GM12878 (cell line): ENCODE data around the gene KLC3. TPM values are rescaled to one million over a fixed set of nuclear protein-coding genes. Genes with fewer than 3 reads are reported as not detected.

ENCODE experiments used
- ATAC-seq: fragments of 200-7000 bp; cut with Tn5 transposase; 3 replicates; pipeline ENCODE4 v1.9.1; 2020; ENCODE audit warnings: mild to moderate bottlenecking, moderate library complexity
- BruUV-seq: library from RNA; stranded (reverse); fragments of 400-500 nt; replicated peaks from 2 replicates; lab custom pipeline; 2021; lab: Mats Ljungman, UMichigan
- CTCF ChIA-PET: fragments of 300-600 bp; sonication (Branson Sonifier 250); formaldehyde crosslinking; extraction: SDS; loops from one replicate; lab custom pipeline; 2021; ENCODE audit warnings: inconsistent platforms; lab: Yijun Ruan, JAX
- POLR2A ChIA-PET: fragments of 350-600 bp; formaldehyde crosslinking; extraction: SDS; loops from one replicate; lab custom pipeline; 2021; ENCODE audit warnings: inconsistent platforms; lab: Charles Lee
- RAD21 ChIA-PET: fragments of 300-600 bp; sonication (Branson Sonifier 250); formaldehyde crosslinking; loops from one replicate; lab custom pipeline; 2023; ENCODE audit warnings: antibody characterized with exemption; ENCODE audit not compliant: unreplicated experiment; lab: Charles Lee
- SMC1A ChIA-PET: fragments of 300-600 bp; sonication (Branson Sonifier 250); formaldehyde crosslinking; loops from one replicate; lab custom pipeline; 2023; ENCODE audit not compliant: unreplicated experiment, uncharacterized antibody; lab: Charles Lee
- DNase-seq: peaks from one replicate; pipeline ENCODE4 v3.0.0-alpha.2; 2011; ENCODE audit warnings: low read depth, low spot score
- FAIRE-seq: peaks from 3 replicates; lab custom pipeline; 2011; peaks lifted over from hg19 to GRCh38; lab: Jason Lieb, UNC
- H2AFZ ChIP-seq: 2 replicates; pipeline ENCODE4 v1.6.0; 2011; ENCODE audit warnings: low read depth, low read length, control low read depth; ENCODE audit not compliant: control insufficient read depth
- H3K27ac ChIP-seq: 2 replicates; pipeline ENCODE4 v1.5.1; 2011; ENCODE audit warnings: control low read depth; ENCODE audit not compliant: control insufficient read depth, insufficient read depth
- H3K27me3 ChIP-seq, 2 experiments: replicated peaks in 1 of 2; 2 replicates each; pipeline versions ENCODE4 v1.6.0 to v1.6.1; 2011; ENCODE audit warnings: low read length in 1 of 2; ENCODE audit not compliant: control insufficient read depth in 2 of 2, insufficient read depth in 2 of 2
- H3K36me3 ChIP-seq, 2 experiments: 2 replicates each; pipeline ENCODE4 v1.5.1; 2011; ENCODE audit warnings: low read length in 1 of 2; ENCODE audit not compliant: control insufficient read depth in 2 of 2, insufficient read depth in 2 of 2
- H3K4me1 ChIP-seq: 2 replicates; pipeline ENCODE4 v1.6.1; 2011; ENCODE audit warnings: mild to moderate bottlenecking, low read length, moderate library complexity, mixed read lengths; ENCODE audit not compliant: control insufficient read depth, insufficient read depth
- H3K4me2 ChIP-seq: 2 replicates; pipeline ENCODE4 v1.6.0; 2011; ENCODE audit warnings: control low read depth; ENCODE audit not compliant: control insufficient read depth, insufficient read depth
- H3K4me3 ChIP-seq: fragments of 200-600 bp; sonication (generic); 2 replicates; pipeline ENCODE4 v1.5.1; 2016
- H3K79me2 ChIP-seq: 2 replicates; pipeline ENCODE4 v1.6.0; 2011; ENCODE audit warnings: low read length; ENCODE audit not compliant: control insufficient read depth, insufficient read depth
- H3K9ac ChIP-seq: 2 replicates; pipeline ENCODE4 v1.8.0; 2011; ENCODE audit warnings: low read length, control low read depth, mixed read lengths; ENCODE audit not compliant: control insufficient read depth, insufficient read depth
- H3K9me3 ChIP-seq: replicated peaks from 3 replicates; pipeline ENCODE4 v1.5.1; 2011; ENCODE audit warnings: mild to moderate bottlenecking, low read length; ENCODE audit not compliant: control insufficient read depth, insufficient read depth
- H4K20me1 ChIP-seq: 2 replicates; pipeline ENCODE4 v1.6.0; 2011; ENCODE audit not compliant: control insufficient read depth, insufficient read depth
- CREB1 ChIP-seq: IDR thresholded peaks from 2 replicates; pipeline ENCODE4 v1.6.1; 2012; ENCODE audit warnings: low read depth, mild to moderate bottlenecking, inconsistent platforms
- ETV6 ChIP-seq, 2 experiments: fragments of 450-650 bp in 1 of 2; IDR thresholded peaks in 1 of 2; conservative IDR thresholded peaks in 1 of 2; 2 replicates each; pipeline ENCODE4 v1.6.1; 2014; ENCODE audit warnings: antibody characterized with exemption in 1 of 2, borderline replicate concordance in 1 of 2, low read depth in 1 of 2, mild to moderate bottlenecking in 1 of 2, moderate library complexity in 1 of 2
- MTA2 ChIP-seq: fragments of 450-650 bp; IDR thresholded peaks from 2 replicates; pipeline ENCODE4 v1.6.1; 2016; ENCODE audit warnings: low read depth, mild to moderate bottlenecking, moderate library complexity
- MYB ChIP-seq: fragments of 150-350 bp; IDR thresholded peaks from 2 replicates; pipeline ENCODE4 v1.6.1; 2014; ENCODE audit warnings: mild to moderate bottlenecking, low read depth, low read length, borderline replicate concordance
- RCOR1 ChIP-seq: conservative IDR thresholded peaks from 2 replicates; pipeline ENCODE4 v1.6.1; 2012; ENCODE audit warnings: low read depth, low read length, improper control_type of control experiment
- WGBS: methylation state at CpG from one replicate; pipeline ENCODE4 v1.1.6; 2016; ENCODE audit warnings: low lambda C conversion rate; ENCODE audit not compliant: insufficient replicate concordance, insufficient coverage; ENCODE audit errors: missing lambda C conversion rate; 5-methylcytosine and 5-hydroxymethylcytosine counted together
- in situ Hi-C: fragments of 300-500 bp; cut with MboI; formaldehyde crosslinking; loops from 9 replicates; pipeline ENCODE4 v1.14.3; 2018; ENCODE audit warnings: mixed read lengths
- intact Hi-C: fragments of 100-400 bp; cut with micrococcal nuclease; formaldehyde crosslinking; loops from one replicate; pipeline ENCODE4 v1.14.2; 2022; ENCODE audit not compliant: unreplicated experiment
- polyA plus RNA-seq, 11 experiments: library from polyadenylated mRNA; depleted of rRNA in 4 of 11; unstranded in 6 of 11; stranded (reverse) in 5 of 11; fragments of >200 nt; fragmentation: Nextera tagmentation in 4 of 11; fragmentation: Illumina TruSeq in 1 of 11; extraction: Ambion mirVana in 4 of 11; extraction: Trizol in 1 of 11; gene quantifications; 1 replicate in 1 of 11; 2 replicates in 10 of 11; pipeline versions ENCODE4 v1.2.1 to v1.2.3, GENCODE V29; 2011 to 2016; ENCODE audit warnings: inconsistent platforms in 2 of 11, missing spikeins in 2 of 11, low read depth in 1 of 11
- total RNA-seq, 4 experiments: library from RNA; depleted of rRNA in 3 of 4; stranded (reverse); fragments of >200 nt in 3 of 4; fragmentation: Illumina TruSeq in 1 of 4; extraction: Trizol in 1 of 4; gene quantifications; 2 replicates each; pipeline versions ENCODE4 v1.2.1 to v1.2.3, GENCODE V29; 2013 to 2021
- TF ChIP-seq, protein P1 (sequence below): fragments of 450-650 bp; IDR thresholded peaks from 2 replicates; pipeline ENCODE4 v1.6.1; 2017; ENCODE audit warnings: mild to moderate bottlenecking
- TF ChIP-seq, protein P2 (sequence below): fragments of 450-650 bp; IDR thresholded peaks from 2 replicates; pipeline ENCODE4 v1.6.1; 2016; ENCODE audit warnings: mild to moderate bottlenecking

The KLC3 gene
- total and polyA plus RNA-seq, 10 of the 15 experiments (the other 5 are each of a cell fraction or from before 2014, with no cell fraction given): 0.03 to 0.38 (median 0.28) TPM; not detected in 5

DNA sequence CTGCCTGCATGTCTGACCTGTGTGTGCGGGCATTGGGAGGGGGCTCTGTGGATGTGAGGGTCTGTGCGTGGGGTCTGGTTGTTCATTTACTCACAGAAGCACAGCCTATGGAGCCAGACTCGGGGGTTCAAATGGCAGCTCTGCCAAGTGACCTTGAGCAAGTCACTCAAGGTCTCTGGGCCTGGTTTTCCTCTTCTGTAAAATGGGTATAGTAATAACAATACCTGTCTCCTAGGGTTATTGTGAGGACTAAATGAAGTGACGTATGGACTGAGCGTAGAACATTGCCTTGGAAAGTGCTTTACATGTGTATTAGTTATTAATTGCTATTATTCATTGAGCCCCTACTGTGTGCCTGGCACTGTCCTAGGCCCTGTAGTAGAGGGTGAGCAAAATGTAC is 42.3 kb upstream of the KLC3 start:
- no peaks in the 10 kb centered on the region; a peak in 1 of 4 replicates for H3K36me3 ChIP-seq
- H3K9ac ChIP-seq: no peak overlapping the region
- intact Hi-C loops: no loop called here
- TF ChIP-seq, protein P1, sequence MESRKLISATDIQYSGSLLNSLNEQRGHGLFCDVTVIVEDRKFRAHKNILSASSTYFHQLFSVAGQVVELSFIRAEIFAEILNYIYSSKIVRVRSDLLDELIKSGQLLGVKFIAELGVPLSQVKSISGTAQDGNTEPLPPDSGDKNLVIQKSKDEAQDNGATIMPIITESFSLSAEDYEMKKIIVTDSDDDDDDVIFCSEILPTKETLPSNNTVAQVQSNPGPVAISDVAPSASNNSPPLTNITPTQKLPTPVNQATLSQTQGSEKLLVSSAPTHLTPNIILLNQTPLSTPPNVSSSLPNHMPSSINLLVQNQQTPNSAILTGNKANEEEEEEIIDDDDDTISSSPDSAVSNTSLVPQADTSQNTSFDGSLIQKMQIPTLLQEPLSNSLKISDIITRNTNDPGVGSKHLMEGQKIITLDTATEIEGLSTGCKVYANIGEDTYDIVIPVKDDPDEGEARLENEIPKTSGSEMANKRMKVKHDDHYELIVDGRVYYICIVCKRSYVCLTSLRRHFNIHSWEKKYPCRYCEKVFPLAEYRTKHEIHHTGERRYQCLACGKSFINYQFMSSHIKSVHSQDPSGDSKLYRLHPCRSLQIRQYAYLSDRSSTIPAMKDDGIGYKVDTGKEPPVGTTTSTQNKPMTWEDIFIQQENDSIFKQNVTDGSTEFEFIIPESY: no peak
- no peak for TF ChIP-seq CREB1
- TF ChIP-seq ETV6 (conservative IDR thresholded peaks at IDR 0.05 in 1 of 2, IDR thresholded peaks at IDR 0.05 in 1 of 2; ENCODE audit: borderline replicate concordance in 1 of 2, low read depth in 1 of 2): no peak
- TF ChIP-seq, all 136 proteins: peak for 0
- no peak for DNase-seq
- in situ Hi-C loops: no loop called here
- ChIA-PET CTCF (no interaction called here), POLR2A (no interaction called here), RAD21 (no interaction called here), SMC1A (no interaction called here)
- Histone ChIP-seq H3K4me2 (no peak overlapping the region), H4K20me1 (no peaks in the 10 kb centered on the region), H3K79me2 (no peaks in the 10 kb centered on the region), H2AFZ (no peak overlapping the region), H3K9me3 (no peaks in the 10 kb centered on the region), H3K27me3 (no peaks in the 10 kb centered on the region), H3K27ac (no peak overlapping the region), H3K4me3 (no peak overlapping the region), H3K4me1 (no peaks in the 10 kb centered on the region)
- no peak for FAIRE-seq
- WGBS: 80% methylated on average over 5 of the region's 5 CpGs
- ATAC-seq: no peak
- no TSS peak for BruUV-seq

DNA sequence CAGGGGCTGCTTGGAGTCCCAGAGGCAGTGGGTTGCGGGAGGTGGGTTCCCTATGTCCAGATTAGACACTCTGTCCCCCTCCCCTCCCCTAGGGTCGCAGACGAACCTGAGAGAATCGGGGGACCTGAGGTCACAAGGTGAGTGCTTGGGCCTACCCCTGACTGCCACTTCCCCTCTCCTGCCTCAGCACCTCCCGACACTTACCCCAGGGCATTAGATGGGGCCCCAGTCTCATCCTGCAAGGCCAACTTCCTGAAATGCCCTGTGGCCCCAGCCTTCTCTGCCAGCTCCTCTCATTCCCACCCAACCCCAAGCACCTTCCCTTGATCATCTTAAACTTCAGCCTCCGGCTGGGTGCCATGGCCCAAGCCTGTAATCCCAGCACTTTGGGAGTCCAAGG is 40.8 kb upstream of the KLC3 start:
- ChIA-PET SMC1A (no interaction called here), RAD21 (no interaction called here), CTCF (no interaction called here), POLR2A (no interaction called here)
- no peaks in the 10 kb centered on the region; the same call in 2 of the 3 replicates for H3K9me3 ChIP-seq
- no peaks in the 10 kb centered on the region for H4K20me1 ChIP-seq
- TF ChIP-seq MYB: no peak
- no peak for TF ChIP-seq RCOR1
- TF ChIP-seq MTA2: no peak
- TF ChIP-seq, protein P2, sequence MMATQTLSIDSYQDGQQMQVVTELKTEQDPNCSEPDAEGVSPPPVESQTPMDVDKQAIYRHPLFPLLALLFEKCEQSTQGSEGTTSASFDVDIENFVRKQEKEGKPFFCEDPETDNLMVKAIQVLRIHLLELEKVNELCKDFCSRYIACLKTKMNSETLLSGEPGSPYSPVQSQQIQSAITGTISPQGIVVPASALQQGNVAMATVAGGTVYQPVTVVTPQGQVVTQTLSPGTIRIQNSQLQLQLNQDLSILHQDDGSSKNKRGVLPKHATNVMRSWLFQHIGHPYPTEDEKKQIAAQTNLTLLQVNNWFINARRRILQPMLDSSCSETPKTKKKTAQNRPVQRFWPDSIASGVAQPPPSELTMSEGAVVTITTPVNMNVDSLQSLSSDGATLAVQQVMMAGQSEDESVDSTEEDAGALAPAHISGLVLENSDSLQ: no peak
- no TSS peak for BruUV-seq
- 93% methylated on average over 6 of the region's 6 CpGs for WGBS
- no peak for ATAC-seq
- no peaks in the 10 kb centered on the region; a peak in 1 of 4 replicates for H3K36me3 ChIP-seq
- FAIRE-seq: no peak
- no peaks in the 10 kb centered on the region for H3K79me2 ChIP-seq
- intact Hi-C loops: no loop called here
- no peak for DNase-seq
- H3K27ac ChIP-seq: no peak overlapping the region
- H2AFZ ChIP-seq: no peak overlapping the region
- H3K4me3 ChIP-seq: no peak overlapping the region
- in situ Hi-C loops: no loop called here
- H3K4me2 ChIP-seq: no peak overlapping the region
- no peaks in the 10 kb centered on the region for H3K4me1 ChIP-seq
- H3K27me3 ChIP-seq: no peaks in the 10 kb centered on the region
- H3K9ac ChIP-seq: no peak overlapping the region
